ENCODE data around the gene MYOZ2.
"Not testable (repeated sequence)": the region's sequence is repeated elsewhere in the genome, so short reads cannot be mapped to it uniquely, and the experiment has no call there.

MYOZ2 gene

GRCh38 chr4:119130365-119131065 lies 5.1 kb upstream of the MYOZ2 start:
- DNase-seq = no peak

DNA sequence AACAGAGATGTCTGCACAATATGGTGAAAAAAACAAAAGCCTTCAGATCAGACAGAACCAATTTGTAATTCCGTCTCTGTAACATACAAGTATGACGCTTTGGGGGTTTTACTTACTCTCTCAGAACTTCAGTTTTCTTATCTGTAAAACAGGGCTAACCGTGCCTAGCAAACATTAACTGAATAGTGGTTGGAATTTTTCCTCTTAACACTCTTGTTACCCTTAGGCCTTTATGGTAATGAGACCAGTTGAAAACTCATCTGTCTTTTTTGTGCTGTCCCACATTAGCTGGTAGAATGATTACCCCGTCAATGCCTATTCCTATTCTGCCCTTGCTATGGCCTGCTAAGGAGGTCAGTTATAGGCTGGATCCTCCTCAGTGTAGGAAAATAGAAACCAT lies 4.5 kb upstream of the MYOZ2 start:
- DNase-seq = no peak

DNA sequence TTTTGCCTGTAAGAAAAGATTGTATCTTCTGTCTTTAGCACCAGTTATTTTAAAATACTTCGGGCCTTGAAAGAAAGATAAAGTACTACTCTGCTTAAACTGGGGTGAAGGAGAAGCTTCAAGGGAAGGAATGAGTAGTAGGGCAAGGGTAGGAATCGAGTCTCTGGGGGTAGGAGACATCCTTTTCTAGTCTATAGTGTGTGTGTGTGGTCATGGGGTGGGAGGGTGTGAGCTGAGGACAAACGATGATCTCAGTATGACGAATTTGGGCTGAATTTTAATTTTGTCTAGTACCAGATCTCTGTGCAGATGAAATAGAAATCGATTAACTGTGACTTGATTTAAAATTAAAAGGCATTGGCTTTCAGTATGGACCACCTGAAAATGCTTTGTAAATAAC lies 3.3 kb upstream of the MYOZ2 start:
- no peak for DNase-seq

- DNase-seq = no peak
These were observed 914 bp downstream of the MYOZ2 start for GRCh38 chr4:119136546-119136945.

DNA sequence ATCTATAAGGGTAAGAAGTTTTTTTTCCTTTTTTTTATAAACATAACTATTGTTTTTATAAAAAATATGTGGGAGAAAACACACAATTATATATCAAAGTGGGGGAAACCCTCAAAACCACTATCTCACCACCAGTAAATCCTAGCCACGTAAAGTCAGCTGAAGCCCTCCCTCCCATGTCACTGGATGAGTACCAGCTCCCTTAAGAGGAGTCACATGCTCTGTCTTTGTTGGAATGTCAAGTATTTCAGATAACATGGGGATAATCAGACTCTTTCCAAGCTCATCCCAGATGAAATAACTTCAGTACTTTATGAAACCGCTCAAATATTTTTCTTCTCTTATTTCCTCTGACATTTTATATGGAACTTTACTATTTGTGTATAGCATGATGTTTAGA lies 2.4 kb downstream of the MYOZ2 start:
- no peak for DNase-seq

GRCh38 chr4:119139311-119139710 lies 3.7 kb downstream of the MYOZ2 start:
- no peak for DNase-seq

- no peak for DNase-seq
These were observed 4.2 kb downstream of the MYOZ2 start for GRCh38 chr4:119139822-119140252.

DNA sequence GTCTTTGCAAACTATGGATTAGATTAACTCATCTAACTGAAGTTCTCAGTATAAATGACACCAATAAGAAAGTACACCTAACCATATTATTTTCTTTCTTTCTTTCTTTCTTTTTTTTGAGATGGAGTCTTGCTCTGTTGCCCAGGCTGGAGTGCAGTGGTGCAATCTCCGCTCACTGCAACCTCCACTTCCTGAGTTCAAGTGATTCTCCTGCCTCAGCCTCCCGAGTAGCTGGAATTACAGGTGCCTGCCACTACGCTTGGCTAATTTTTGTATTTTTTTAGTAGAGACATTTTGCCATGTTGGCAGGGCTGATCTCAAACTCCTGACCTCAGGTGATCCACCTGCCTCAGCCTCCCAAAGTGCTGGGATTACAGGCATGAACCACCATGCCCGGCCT lies 5.7 kb downstream of the MYOZ2 start:
- DNase-seq = not testable (repeated sequence)

GRCh38 chr4:119142833-119143232 lies 7.2 kb downstream of the MYOZ2 start:
- DNase-seq = no peak

GRCh38 chr4:119143341-119143740 lies 7.7 kb downstream of the MYOZ2 start:
- not testable (repeated sequence) for DNase-seq

- DNase-seq = no peak
These were observed 13.5 kb downstream of the MYOZ2 start for GRCh38 chr4:119149110-119149509.

GRCh38 chr4:119151161-119151560 lies 15.5 kb downstream of the MYOZ2 start:
- no peak for DNase-seq

- no peak for DNase-seq
These were observed 17.1 kb downstream of the MYOZ2 start for GRCh38 chr4:119152741-119153140.

DNA sequence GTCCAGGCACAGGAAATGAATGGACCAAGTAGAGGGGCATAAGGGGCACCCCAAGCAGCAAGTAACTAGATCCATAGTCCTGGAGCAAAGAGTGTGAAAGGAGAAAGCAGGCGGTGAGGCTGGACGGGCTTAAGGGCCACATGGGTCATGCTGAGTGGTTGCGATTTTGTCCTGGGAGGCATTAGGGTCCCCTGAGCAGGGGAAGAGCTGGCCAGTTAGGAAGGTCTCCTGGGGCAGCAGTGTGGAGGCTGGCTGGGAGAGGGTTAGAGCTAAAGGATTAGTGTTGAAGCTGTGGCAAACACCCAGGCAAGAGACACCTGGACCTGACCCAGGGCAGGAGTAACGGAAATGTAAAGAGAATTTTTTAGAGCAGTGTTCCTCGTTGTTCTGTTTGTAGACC lies 26.5 kb downstream of the MYOZ2 start:
- DNase-seq = no peak

DNA sequence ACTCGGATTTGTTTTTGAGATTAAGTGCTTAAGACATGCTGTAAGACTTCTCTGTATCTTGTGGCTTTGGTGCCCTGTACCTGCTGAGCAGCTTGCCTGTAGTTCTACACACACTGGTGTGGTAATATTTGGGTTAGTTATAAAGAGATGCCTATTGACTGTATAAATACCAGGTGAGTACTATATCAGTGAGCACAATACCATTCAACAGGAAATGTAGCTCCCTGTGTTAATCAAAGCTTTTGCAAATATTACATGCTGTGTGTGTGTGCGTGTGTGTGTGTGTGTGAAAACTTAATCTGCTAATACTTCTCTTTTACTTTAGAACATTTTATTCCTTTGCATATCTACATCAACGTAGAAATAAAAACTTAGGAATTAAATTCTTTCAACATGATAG lies 30.1 kb downstream of the MYOZ2 start:
- no peak for DNase-seq

DNA sequence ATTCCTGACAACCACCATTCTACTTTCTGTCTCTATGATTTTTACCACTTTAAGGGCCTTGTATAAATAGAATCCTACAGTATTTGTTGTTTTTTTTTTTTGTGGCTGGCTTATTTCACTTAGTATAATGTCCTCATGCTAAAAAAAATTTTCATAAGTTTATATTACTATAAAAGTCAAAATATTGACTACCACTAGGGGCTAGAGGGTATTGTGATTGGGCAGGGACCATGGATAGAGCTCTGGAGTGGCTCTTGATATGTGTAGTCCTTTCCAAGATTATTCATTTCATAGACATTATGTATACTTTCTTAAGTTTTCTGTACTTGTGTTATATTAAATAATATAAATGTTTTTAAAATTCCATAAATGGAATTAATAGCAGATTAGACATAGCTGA lies 34.6 kb downstream of the MYOZ2 start:
- DNase-seq = no peak

DNA sequence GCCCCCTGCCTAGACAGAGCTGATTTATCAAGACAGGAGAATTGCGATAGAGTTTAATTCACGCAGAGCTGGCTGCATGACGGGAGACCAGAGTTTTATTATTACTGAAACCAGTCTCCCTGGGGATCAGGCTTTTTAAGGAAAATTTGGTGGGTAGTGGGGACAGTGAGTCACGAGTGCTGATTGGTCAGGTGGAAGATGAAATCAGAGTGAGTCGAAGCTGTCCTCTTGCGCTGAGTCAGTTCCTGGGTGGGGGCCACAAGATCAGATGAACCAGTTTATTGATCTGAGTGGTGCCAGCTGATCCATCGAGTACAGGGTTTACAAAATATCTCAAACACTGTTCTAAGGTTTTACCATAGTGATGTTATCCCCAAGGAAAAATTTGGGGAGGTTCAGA lies 36.6 kb downstream of the MYOZ2 start:
- no peak for DNase-seq

- DNase-seq = not testable (repeated sequence)
These were observed 38.2 kb downstream of the MYOZ2 start for GRCh38 chr4:119173729-119174361.

DNA sequence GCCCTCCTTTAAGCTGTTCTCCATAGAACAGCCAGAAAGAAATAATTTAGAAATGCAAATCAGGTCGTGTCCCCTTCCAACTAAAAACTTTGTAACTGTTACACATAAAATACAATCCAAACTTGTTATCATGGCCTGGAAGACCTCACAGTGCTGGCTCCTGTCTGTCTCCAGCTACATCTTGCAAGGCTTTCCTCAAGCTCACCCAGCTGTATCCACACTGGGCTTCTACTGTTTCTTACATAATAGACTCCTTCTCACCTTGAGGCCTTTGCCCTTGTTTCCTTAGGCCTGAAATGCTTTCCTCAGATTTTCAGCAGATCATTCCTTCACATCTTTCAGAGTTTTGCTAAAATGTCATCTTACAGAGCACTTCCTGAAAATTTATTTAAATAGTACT lies 43.4 kb downstream of the MYOZ2 start:
- no peak for DNase-seq

DNA sequence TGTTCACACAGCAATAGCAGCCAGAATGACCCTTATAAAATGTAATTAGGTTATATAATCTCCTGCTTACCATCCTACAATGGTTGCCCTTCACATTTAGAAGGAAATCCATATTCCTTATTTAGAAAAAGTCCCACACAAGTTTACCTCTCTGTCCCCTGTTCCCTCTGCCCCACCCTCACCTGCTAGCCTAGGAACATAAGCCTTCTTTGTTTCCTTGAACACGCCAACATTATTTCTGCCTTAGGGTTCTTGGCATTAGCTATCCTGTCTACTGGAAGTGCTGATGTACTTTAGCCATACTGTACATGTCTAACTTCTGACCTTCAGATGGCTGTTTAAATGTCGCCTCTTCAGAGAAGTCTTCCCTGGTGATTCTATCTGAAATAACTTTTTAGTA lies 48.5 kb downstream of the MYOZ2 start:
- DNase-seq = no peak

DNA sequence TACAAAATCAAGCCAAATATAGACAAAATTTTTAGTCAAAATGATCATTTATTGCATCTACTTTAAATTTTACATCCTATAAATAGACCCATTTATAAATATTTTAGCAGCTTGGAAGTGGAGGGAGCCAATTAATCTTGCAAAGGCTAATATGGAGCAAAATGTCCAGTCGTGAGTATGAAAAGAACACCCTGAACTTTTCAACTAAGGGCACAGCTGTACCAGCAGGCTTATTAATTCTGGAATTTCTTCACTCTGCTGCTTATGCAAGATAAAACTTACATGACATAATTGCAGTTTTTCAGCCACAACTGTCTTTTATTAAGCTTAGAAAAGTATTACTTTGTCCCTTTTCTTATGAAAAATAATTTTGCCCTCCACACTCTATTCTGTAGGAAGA lies 54.0 kb downstream of the MYOZ2 start:
- DNase-seq = no peak

DNA sequence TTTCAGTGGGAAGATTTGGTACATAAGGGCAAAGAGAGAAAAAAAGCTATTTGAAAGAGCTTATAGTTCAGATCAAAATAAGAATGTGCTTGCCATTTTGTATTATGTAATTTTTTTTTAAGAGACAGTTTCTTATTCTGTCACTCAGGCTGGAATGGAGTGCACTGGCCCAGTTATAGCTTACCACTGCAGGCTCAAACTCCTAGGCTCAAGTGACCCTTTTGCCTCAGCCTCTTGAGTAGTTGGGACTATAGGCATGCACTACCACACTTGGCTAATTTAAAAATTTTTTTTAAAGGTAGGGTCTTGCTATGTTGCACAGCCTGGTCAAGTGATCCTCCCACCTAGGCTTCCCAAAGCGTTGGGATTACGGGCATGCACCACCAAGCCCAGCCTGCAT lies 54.7 kb downstream of the MYOZ2 start:
- no peak for DNase-seq

- DNase-seq = no peak
These were observed 55.9 kb downstream of the MYOZ2 start for GRCh38 chr4:119191505-119191904.

- DNase-seq = no peak
These were observed 62.2 kb downstream of the MYOZ2 start for GRCh38 chr4:119197772-119198212.

GRCh38 chr4:119204916-119205315 lies 69.3 kb downstream of the MYOZ2 start:
- no peak for DNase-seq

Measured in NCI-H524 treated with DMSO at 0.1 percent for 48 hours (cell line).